HG03469 (cell line): ENCODE data around the gene LCORL.
"Not testable (repeated sequence)": the region's sequence is repeated elsewhere in the genome, so short reads cannot be mapped to it uniquely, and the experiment has no call there.

Source experiments
- ATAC-seq: cut with Tn5 transposase; IDR thresholded peaks from one replicate; pipeline ENCODE4 v1.9.1; 2021; ENCODE audit warnings: mild to moderate bottlenecking, moderate library complexity, moderate number of reproducible peaks; ENCODE audit not compliant: unreplicated experiment

LCORL gene

GRCh38 chr4:18020671-18021469 is 685 bp downstream of the LCORL start:
- no peak for ATAC-seq

- no peak for ATAC-seq
Observed at GRCh38 chr4:18020145-18020670, 1.3 kb downstream of the LCORL start.

- no peak for ATAC-seq
Observed at GRCh38 chr4:18014269-18014668, 7.3 kb downstream of the LCORL start.

GRCh38 chr4:18012807-18013462 is 8.6 kb downstream of the LCORL start:
- no peak for ATAC-seq

- no peak for ATAC-seq
Observed at GRCh38 chr4:18012134-18012806, 9.3 kb downstream of the LCORL start.

- no peak for ATAC-seq
Observed at GRCh38 chr4:18007625-18008024, 13.9 kb downstream of the LCORL start.

GRCh38 chr4:18006432-18006831 is 15.1 kb downstream of the LCORL start:
- ATAC-seq = not testable (repeated sequence)

- ATAC-seq = no peak
Observed at GRCh38 chr4:17997129-17997528, 24.4 kb downstream of the LCORL start.

GRCh38 chr4:17995165-17995564 is 26.4 kb downstream of the LCORL start:
- ATAC-seq = no peak

GRCh38 chr4:17985832-17986231 is 35.7 kb downstream of the LCORL start:
- ATAC-seq = no peak

- no peak for ATAC-seq
Observed at GRCh38 chr4:17981063-17981462, 40.5 kb downstream of the LCORL start.

GRCh38 chr4:17968721-17969120 is 52.8 kb downstream of the LCORL start:
- no peak for ATAC-seq

GRCh38 chr4:17967078-17967477 is 54.5 kb downstream of the LCORL start:
- no peak for ATAC-seq

- no peak for ATAC-seq
Observed at GRCh38 chr4:17966312-17966711, 55.2 kb downstream of the LCORL start.

- ATAC-seq = no peak
Observed at GRCh38 chr4:17964576-17964975, 57.0 kb downstream of the LCORL start.

GRCh38 chr4:17962171-17962570 is 59.4 kb downstream of the LCORL start:
- ATAC-seq = no peak

- ATAC-seq = no peak
Observed at GRCh38 chr4:17961249-17961648, 60.3 kb downstream of the LCORL start.

- ATAC-seq = no peak
Observed at GRCh38 chr4:17958181-17958580, 63.4 kb downstream of the LCORL start.

GRCh38 chr4:17957688-17958087 is 63.9 kb downstream of the LCORL start:
- no peak for ATAC-seq

GRCh38 chr4:17956245-17956644 is 65.3 kb downstream of the LCORL start:
- no peak for ATAC-seq

- no peak for ATAC-seq
Observed at GRCh38 chr4:17945303-17945702, 76.3 kb downstream of the LCORL start.

GRCh38 chr4:17941731-17942130 is 79.8 kb downstream of the LCORL start:
- no peak for ATAC-seq
